DOHH2 (cell line): ENCODE measurements around the gene RABGEF1.
"Not testable (repeated sequence)": the region's sequence is repeated elsewhere in the genome, so short reads cannot be mapped to it uniquely, and the experiment has no call there.

Experiments
- H3F3A ChIP-seq: fragments of 200-600 bp; sonication (generic), shearing (Covaris generic); 2 replicates; pipeline ENCODE4 v1.6.0; 2016; ENCODE audit warnings: antibody characterized with exemption, mild to moderate bottlenecking; ENCODE audit not compliant: control insufficient read depth, insufficient read depth
- H3K27ac ChIP-seq: fragments of 200-600 bp; sonication (generic); 2 replicates; pipeline ENCODE4 v1.5.1; 2014; ENCODE audit warnings: low read depth, mild to moderate bottlenecking, low read length, moderate library complexity
- H3K27me3 ChIP-seq: fragments of 200-600 bp; sonication (generic); 2 replicates; pipeline ENCODE4 v1.6.1; 2014; ENCODE audit warnings: mild to moderate bottlenecking, low read length, mixed read lengths; ENCODE audit not compliant: control insufficient read depth
- H3K36me3 ChIP-seq: fragments of 200-600 bp; sonication (generic); 2 replicates; pipeline ENCODE4 v1.6.1; 2014; ENCODE audit warnings: mild to moderate bottlenecking, low read length, moderate library complexity, mixed read lengths; ENCODE audit not compliant: control insufficient read depth
- H3K4me1 ChIP-seq: fragments of 200-600 bp; sonication (generic); 2 replicates; pipeline ENCODE4 v1.6.1; 2014; ENCODE audit warnings: mild to moderate bottlenecking, low read length, mixed read lengths; ENCODE audit not compliant: control insufficient read depth
- H3K4me2 ChIP-seq: fragments of 200-600 bp; sonication (generic); 2 replicates; pipeline ENCODE4 v1.6.0; 2014; ENCODE audit warnings: mild to moderate bottlenecking, low read length, moderate library complexity
- H3K4me3 ChIP-seq: fragments of 200-600 bp; sonication (generic); 2 replicates; pipeline ENCODE4 v1.5.1; 2014; ENCODE audit warnings: mild to moderate bottlenecking, low read length, mixed read lengths
- H3K79me2 ChIP-seq: fragments of 200-600 bp; sonication (generic); 2 replicates; pipeline ENCODE4 v1.6.1; 2014; ENCODE audit warnings: mild to moderate bottlenecking, low read length, mixed read lengths; ENCODE audit not compliant: control insufficient read depth
- H3K9me2 ChIP-seq: fragments of 200-600 bp; sonication (generic); replicated peaks from 2 replicates; pipeline ENCODE4 v1.6.1; 2014; ENCODE audit warnings: mild to moderate bottlenecking, low read length, mixed read lengths; ENCODE audit not compliant: control insufficient read depth
- H3K9me3 ChIP-seq: fragments of 200-600 bp; sonication (generic); 2 replicates; pipeline ENCODE4 v1.6.1; 2014; ENCODE audit warnings: antibody characterized with exemption, low read length, mixed read lengths; ENCODE audit not compliant: control insufficient read depth, insufficient read depth
- H4K20me1 ChIP-seq: fragments of 200-600 bp; sonication (generic); 2 replicates; pipeline ENCODE4 v1.6.0; 2014; ENCODE audit warnings: low read depth, mild to moderate bottlenecking, antibody characterized with exemption, low read length, moderate library complexity; ENCODE audit not compliant: control insufficient read depth, insufficient read depth
- CTCF ChIP-seq: fragments of 200-600 bp; sonication (generic); IDR thresholded peaks from one replicate; pipeline ENCODE4 v1.5.1; 2014; ENCODE audit warnings: antibody characterized with exemption, mild to moderate bottlenecking, low read depth, low read length; ENCODE audit not compliant: poor library complexity, severe bottlenecking
- EZH2phosphoT487 ChIP-seq: fragments of 200-600 bp; sonication (generic); IDR thresholded peaks from 2 replicates; pipeline ENCODE4 v1.6.1; 2017; ENCODE audit warnings: borderline replicate concordance, mild to moderate bottlenecking, antibody characterized with exemption, low read length, moderate library complexity, mixed read lengths

The RABGEF1 gene

GRCh38 chr7:66748791-66749190 lies 8.3 kb downstream of the RABGEF1 start:
- Histone ChIP-seq H3K27ac (no peak overlapping the region), H3K9me3 (no peaks in the 10 kb centered on the region), H3K9me2 (no peaks in the 10 kb centered on the region), H3K79me2 (peaks cover 99% of the 10 kb centered on the region), H3K4me3 (no peak overlapping the region), H3K27me3 (no peaks in the 10 kb centered on the region), H3F3A (peaks cover 9% of the 10 kb centered on the region; the same call in 1 of the 2 replicates), H3K4me1 (peaks cover 79% of the 10 kb centered on the region), H3K36me3 (peaks cover 27% of the 10 kb centered on the region), H3K4me2 (peak overlapping the region; percentile 53), H4K20me1 (peaks cover 19% of the 10 kb centered on the region; the same call in 1 of the 2 replicates)
- no peak for TF ChIP-seq CTCF
- TF ChIP-seq EZH2phosphoT487: no peak

GRCh38 chr7:66751945-66752344 lies 11.4 kb downstream of the RABGEF1 start:
- Histone ChIP-seq H4K20me1 (peaks cover 33% of the 10 kb centered on the region; the same call in 1 of the 2 replicates), H3K27me3 (no peaks in the 10 kb centered on the region), H3K9me2 (no peaks in the 10 kb centered on the region), H3K4me1 (peaks cover 59% of the 10 kb centered on the region), H3F3A (peaks cover 12% of the 10 kb centered on the region; the same call in 1 of the 2 replicates), H3K4me2 (no peak overlapping the region), H3K4me3 (no peak overlapping the region), H3K79me2 (peaks cover 98% of the 10 kb centered on the region), H3K27ac (no peak overlapping the region), H3K36me3 (peaks cover 21% of the 10 kb centered on the region), H3K9me3 (no peaks in the 10 kb centered on the region)
- no peak for TF ChIP-seq EZH2phosphoT487
- TF ChIP-seq CTCF: no peak

GRCh38 chr7:66754541-66754940 lies 14.0 kb downstream of the RABGEF1 start:
- H3K9me2 ChIP-seq: no peaks in the 10 kb centered on the region
- no peak overlapping the region for H3K27ac ChIP-seq
- H3K79me2 ChIP-seq: peaks cover 98% of the 10 kb centered on the region
- no peaks in the 10 kb centered on the region for H3K27me3 ChIP-seq
- no peak overlapping the region for H3K4me3 ChIP-seq
- peaks cover 14% of the 10 kb centered on the region; the same call in 1 of the 2 replicates for H3K36me3 ChIP-seq
- peaks cover 33% of the 10 kb centered on the region for H3K4me1 ChIP-seq
- no peak overlapping the region for H3K4me2 ChIP-seq
- peaks cover 16% of the 10 kb centered on the region; the same call in 1 of the 2 replicates for H4K20me1 ChIP-seq
- TF ChIP-seq EZH2phosphoT487 (no peak), CTCF (no peak)
- no peaks in the 10 kb centered on the region for H3K9me3 ChIP-seq
- H3F3A ChIP-seq: peaks cover 12% of the 10 kb centered on the region; the same call in 1 of the 2 replicates

GRCh38 chr7:66755059-66755458 lies 14.5 kb downstream of the RABGEF1 start:
- not testable (repeated sequence) for H3K4me2 ChIP-seq, H3F3A ChIP-seq, H3K9me2 ChIP-seq, H3K9me3 ChIP-seq, H3K27me3 ChIP-seq, H3K4me3 ChIP-seq, H3K27ac ChIP-seq
- Histone ChIP-seq H4K20me1 (peaks cover 16% of the 10 kb centered on the region), H3K36me3 (peaks cover 14% of the 10 kb centered on the region; the same call in 1 of the 2 replicates), H3K79me2 (peaks cover 98% of the 10 kb centered on the region), H3K4me1 (peaks cover 28% of the 10 kb centered on the region)

GRCh38 chr7:66756227-66756626 lies 15.7 kb downstream of the RABGEF1 start:
- H3K4me1 ChIP-seq: peaks cover 16% of the 10 kb centered on the region
- H3K4me3 ChIP-seq, H3K27me3 ChIP-seq, H3K4me2 ChIP-seq, H3F3A ChIP-seq, H3K9me3 ChIP-seq, H3K27ac ChIP-seq, H3K9me2 ChIP-seq: not testable (repeated sequence)
- H3K36me3 ChIP-seq: peaks cover 14% of the 10 kb centered on the region; the same call in 1 of the 2 replicates
- H3K79me2 ChIP-seq: peaks cover 97% of the 10 kb centered on the region
- H4K20me1 ChIP-seq: peaks cover 17% of the 10 kb centered on the region
